Fibroblast of skin of scalp (primary cell): ENCODE results near the gene L3MBTL4.
"Not testable (repeated sequence)": the region's sequence is repeated elsewhere in the genome, so short reads cannot be mapped to it uniquely, and the experiment has no call there.

Experiments
- DNase-seq: peaks from one replicate; pipeline ENCODE4 v3.0.0-alpha.2; 2013

The L3MBTL4 gene

DNA sequence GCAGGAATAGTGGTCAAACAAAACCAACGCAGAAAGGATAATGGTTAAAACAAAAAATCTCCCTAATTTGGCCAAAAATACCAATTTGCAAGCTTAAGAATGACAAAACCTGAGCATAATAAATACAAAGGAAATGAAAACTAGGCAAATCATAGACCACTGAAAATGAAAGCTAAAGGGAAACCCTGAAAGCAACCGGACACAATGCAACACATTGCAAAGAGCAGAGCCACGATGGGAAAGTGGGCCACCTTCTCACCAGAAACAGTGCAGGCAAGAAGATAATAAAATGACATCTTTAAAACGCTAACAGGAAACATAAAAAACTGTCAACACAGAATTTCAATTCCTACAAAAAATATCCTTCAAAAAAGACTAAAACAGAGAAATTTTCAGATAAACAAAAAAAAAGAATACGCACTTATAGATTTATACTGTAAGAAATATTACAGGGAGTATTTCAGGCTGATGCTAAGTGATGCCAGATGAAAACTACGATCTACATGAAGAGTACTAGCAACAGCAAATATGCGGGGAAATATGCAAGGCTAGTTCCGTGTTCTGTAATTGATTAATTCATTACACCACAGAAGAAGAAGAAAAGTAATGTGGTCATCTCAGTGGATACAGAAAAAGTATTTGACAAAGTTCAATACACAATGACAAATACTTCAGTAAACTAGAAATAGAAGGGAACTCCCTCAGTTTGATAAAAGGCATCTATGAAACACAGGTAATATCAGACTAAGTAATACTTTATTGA is 239.5 kb downstream of the L3MBTL4 start:
- DNase-seq, result no peak

DNA sequence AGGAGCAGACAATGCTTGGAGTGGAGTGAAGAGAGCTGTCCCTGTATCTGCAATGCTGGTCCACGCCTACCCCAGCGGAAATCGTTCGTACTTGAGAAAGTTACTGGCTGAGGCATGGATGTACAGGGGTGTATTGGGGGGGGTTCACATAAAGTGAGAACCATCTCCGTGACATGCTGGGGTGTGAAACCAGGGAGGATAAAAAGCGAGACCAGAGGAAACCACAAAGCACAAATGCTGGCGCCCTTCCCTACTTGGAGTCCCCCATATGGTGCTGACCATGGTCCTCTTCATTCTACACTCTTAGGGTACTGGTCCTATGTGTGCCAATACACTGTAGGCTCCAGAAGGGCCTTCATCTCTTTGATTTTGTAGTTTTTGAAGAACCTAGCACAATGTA is 244.1 kb downstream of the L3MBTL4 start:
- DNase-seq, result no peak

DNA sequence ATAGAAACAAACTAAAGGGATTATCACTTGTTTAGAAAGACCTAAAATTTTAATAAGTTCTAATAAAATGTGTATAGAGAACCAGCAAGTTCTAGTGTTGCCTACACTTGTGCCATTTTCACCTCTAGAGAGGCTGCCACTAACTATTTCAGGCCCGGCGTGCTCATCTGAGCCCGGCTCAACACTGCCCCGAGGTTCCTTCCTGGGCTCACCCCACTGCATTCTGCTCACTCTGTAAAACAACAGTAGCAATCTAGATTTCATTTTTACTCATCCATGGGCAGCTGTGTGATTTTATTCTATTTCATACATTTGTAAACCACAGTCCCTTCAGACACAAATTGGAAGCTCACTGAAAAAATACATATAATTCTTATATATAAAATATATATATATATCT is 253.2 kb downstream of the L3MBTL4 start:
- no peak for DNase-seq

DNA sequence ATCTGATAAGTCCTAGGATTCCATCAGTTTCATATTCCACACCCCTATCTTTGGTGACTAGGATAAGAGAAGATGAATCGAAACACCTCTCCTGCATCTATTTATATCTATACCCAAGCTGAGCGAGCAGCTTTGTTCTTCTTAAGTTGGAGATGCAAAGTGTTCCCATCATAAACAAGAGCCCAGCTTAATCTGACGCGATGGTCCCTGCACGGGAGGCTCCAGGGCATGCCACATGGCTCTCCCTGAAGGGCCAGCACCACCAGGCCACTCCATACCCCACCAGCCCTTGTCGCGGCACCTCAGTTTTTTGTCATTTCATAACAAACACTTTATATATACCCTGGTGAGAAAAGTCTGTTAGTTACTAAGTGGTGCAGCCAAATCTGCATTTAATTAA is 255.3 kb downstream of the L3MBTL4 start:
- no peak for DNase-seq

DNA sequence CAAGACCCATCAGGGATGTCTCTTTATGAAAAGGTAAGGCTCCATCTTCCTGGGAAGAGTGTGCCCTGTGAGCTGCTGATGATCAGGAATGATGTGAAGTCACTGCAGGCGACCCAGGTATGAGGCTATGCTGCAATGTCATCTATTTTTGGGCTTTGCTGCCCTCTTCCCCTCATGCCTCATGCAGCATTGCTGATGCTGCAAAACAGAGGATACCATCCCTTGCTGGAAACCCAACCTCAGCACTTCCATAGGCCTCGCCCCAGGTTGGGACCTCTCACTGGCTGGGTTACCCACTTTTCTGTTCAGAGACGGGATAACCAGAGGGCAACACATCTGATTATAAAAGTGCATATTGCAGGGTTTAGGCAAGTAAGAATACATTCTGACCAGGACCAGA is 255.8 kb downstream of the L3MBTL4 start:
- no peak for DNase-seq

DNA sequence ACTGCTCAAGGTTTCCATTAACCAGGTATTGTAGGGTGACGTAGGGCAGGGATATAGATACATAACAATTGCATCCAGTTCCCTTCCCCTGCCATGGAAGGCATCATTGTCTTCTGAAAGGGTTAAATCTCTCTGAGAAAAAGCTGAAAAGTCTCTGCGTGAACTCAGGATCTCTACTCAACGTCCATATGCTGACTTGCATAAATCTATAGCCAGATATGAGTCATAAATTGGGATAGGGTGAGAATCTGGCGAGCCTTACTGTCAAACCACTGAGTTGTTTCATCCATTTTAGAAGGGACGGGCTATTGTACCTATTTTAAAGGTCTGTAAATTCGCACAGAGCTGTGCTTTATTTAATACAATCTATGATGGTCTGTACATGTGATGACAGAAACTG is 258.3 kb downstream of the L3MBTL4 start:
- no peak for DNase-seq

DNA sequence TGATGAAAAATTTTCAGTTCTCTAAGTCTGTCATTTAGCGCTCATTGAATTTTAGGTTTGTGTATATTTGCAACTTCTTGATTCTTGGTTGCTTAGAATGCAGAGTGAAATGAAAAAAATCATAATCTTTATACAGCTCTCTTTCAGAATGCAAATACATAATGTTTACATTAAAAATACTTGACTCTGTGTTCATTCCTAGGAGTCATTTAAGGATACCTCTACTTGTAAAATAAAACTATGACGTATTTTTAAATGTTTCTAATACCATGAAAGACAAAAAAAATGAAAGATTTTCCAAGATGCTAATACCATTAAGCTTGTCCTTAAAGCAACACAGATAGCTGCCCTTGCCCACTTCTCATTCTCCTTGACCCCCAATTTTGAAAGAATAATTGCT is 259.0 kb downstream of the L3MBTL4 start:
- no peak for DNase-seq

DNA sequence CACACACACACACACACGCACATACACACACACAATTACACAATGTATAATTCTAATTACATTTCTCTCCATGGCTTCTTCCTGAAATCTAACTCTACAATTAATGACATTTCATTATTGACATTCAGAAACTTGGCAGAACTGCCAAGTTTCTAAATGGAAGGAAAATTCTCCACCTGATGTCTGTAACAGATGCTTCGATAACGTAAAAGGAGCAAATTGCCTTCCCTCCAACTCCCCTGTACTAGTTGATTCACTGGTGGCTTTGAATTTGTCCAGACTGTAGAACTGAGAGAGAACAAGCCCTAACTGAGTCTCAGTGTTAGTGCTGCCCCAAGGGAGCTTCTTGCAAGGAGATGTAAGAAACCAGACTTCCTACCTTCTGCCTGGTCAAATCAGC is 264.3 kb downstream of the L3MBTL4 start:
- no peak for DNase-seq

DNA sequence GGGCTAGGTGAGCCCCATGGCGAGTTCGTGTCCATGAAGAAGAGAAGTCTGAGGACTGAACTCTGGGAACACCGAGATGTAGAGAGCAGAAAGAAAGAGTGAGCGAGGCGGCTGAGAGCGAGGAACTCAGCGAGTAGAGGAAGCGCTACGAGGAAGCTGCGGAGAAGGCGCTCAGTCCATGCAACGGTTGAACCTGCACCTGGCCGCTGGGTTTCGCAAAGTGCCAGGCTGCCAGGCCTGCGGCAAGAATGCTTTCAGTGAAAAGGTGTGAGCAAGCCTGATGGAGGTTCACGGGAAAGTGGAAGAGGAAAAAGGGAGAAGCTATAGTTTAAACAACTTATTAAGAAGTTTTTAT is 268.4 kb downstream of the L3MBTL4 start:
- no peak for DNase-seq

DNA sequence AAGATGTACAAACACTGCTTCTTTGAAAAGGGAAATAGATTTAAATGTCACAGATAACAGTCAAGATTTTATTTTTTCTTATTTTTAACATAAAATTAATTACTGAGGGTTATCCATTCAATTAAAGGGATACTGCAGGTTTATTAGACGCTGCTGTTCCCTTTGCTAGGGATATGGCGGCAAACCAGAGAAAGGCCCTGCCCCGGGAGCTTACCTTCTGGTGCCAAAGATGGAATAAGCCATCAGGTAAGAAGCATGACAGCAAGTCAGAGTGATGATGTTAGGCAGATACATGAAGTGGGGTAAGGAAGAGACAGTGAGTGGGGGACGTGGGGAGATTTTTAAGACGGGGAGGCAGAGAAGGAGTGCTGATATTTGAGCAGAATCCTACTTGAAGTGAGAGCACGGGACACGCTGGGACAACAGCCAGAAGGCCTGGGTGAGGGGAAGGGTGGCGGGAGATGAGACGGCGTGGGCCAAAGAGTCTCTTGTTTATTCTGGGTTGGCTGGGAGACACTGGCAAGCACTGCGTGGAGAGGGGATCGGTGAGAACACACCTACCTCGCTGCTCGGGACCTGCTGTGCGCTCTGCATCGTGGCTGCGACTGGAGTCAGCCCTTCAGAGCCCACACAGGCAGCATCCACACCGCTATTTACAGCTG is 268.9 kb downstream of the L3MBTL4 start:
- DNase-seq, result no peak

DNA sequence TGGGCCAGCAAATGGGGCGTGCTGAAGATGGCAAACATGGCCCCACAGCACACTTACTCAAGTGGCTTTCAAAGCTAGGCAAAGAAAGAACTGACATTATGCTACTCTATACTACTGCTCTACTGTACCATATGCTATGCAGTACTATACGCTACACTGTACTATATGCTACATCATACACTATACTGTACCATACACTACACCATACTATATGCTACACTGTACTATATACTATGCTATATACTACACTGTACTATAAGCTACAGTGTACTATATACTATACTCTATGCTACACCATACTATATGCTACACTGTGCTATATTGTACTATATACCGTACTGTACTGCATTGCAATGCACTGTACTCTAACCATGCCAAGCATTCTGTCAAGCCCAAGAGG is 275.7 kb downstream of the L3MBTL4 start:
- no peak for DNase-seq

DNA sequence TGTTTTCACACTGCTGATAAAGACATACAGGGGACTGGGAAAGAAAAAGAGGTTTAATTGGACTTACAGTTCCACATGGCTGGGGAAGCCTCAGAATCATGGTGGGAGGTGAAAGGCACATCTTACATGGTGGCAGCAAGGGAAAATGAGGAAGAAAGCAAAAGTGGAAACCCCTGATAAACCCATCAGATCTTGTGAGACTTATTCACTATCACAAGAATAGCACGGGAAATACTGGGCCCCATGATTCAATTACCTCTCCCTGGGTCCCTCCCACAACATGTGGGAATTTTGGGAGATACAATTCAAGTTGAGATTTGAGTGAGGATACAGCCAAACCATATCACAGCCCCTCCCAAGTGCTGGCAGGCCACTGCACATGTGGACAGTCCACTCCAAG is 278.8 kb downstream of the L3MBTL4 start:
- not testable (repeated sequence) for DNase-seq

DNA sequence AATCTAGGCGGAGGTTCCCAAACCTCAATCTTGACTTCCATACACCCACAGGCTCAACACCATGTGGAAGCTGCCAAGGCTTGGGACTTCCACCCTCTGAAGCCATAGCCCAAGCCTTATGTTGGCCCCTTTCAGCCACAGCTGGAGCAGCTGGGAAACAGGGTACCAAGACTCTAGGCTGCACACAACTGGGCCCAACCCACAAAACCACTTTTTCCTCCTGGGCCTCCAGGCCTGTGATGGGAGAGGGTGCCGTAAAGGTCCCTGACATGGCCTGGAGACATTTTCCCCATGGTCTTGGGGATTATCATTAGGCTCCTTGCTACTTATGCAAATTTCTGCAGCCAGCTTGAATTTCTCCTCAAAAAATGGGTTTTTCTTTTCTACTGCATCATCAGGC is 279.7 kb downstream of the L3MBTL4 start:
- DNase-seq, result not testable (repeated sequence)

DNA sequence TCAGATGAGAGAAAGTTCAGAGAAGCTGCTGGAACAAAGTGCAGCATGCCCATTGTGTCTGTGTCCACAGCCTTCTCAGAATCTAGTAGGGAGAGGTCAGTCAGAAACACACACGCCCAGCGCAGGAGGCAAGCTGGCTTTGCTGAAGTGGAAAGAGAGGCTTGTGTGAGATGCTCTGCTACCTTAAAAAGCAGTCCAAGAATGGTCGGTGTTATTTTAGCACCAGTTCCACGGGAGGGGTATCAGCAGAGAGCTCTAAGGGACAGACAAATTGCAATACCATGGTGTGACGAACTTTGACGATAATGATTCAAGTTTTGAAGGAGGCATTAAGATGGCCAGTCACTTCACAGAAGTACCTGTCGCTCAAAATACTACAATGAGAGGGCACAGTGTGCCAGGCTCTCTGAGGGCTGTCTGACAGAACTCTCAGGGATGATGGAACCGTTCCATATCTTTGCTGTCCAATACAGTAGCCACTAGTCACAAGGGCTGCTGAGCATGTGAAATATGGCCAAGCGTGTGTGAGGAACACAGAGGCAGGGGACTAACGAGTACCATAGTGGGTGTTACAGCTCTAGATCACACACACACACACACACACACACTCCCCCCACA is 281.9 kb downstream of the L3MBTL4 start:
- no peak for DNase-seq

DNA sequence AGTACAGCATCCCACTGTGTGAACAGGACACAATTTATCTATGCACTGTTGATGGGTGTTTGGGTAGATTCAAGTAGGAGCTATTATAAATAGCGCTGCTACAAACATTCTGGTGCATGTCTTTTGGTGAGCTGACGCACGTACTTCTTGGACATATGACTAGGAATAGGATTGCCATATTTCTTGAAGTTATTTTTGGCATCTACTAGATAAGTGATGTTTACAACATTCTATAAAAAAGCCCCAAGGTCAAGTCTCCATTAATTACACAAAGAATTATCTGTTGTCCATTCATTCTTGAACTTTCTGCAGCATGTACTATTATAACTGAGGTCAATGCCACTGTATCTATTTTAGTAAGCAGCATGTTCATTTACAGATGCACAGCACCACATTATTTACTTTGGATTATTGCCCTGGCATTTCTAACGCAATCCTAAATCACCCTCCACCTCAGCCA is 293.9 kb downstream of the L3MBTL4 start:
- DNase-seq, result no peak

DNA sequence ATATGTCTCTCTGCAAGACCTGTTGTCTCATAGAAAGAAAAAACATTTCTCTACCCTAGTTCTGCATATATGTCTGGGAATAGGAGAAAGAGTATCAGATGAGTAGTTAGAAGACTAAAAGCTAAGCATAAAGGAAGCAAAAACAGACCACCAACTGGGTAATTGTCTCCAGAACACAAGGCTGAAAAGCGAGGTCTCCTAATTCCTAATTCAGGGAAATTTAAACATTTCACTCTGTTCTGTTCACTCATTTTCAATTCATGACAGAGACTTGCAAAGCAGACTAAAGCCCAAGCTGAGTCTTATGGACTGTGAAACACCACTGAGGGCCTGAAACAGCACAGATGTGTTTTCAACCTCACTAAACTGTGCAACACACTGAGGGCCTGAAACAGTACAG is 294.9 kb downstream of the L3MBTL4 start:
- DNase-seq, result no peak

DNA sequence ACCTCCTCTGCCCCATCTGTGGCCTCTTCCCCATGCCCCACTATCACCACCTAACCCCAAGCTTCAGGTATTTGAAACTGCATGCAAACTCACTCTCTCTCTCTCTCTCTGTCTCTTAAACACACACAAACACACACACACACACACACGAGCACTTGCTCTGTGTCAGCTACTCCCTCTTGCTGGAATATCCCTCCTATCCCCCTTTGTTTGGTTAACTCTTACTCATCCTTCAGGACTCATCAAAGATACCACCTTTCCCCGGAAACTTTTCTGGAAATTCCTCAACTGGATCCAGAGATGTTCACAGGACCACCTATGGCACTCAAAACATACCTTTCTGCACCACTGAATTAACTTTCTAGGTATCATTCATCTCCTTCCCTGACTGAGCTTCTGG is 296.6 kb downstream of the L3MBTL4 start:
- no peak for DNase-seq

DNA sequence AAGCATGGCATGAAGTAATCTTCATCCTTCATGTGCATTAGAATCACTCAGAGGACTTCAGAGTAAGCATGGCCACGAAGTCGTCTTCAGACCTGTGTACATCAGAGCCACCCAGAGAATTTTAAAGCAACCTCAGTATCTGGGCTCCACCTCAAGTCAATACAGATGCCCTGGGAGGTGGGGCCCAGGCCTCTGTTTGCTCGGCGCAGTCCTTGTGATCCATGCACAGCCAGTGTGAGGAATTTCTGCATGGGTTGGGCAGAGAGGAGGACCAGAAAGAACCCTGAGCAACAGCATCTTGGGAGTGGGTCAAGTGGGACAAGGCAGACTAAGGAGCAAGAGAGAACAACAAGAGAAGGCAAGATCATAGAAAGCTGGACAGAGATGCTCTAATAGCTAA is 299.0 kb downstream of the L3MBTL4 start:
- no peak for DNase-seq

DNA sequence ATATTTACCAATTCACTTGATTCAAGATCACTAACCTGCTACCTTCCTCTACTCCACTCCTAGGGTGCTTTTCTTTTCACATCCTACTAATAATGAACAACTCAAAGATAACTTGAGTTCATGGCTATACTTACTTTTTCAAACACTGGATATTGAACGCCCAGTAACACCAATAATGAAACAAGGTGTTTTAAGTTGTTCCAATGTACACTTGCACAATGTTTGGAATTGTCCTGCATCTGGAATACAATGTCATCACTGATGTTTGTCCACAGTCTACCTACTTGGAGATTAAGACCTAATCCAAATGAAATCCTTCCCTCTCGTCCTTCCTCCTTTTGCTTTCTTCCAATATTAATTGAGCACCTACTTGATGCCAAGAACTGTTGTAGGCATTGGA is 301.1 kb downstream of the L3MBTL4 start:
- DNase-seq, result no peak

DNA sequence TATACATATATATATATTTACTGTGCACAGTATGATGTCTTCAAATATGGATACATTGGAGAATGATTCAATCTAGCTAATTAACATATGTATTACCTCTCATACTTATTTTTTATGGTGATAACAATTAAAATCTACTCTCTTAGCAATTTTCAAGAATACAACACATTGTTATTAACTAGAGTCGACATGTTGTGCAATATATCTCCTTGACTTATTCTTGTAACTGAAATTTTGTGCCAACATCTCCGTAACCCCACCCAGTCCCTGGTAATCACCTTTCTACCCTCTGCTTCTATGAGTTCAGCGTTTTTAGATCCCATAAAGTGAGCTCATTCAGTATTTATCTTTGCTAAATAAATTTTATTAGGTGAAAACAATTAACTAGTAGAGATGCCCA is 303.0 kb downstream of the L3MBTL4 start:
- no peak for DNase-seq

DNA sequence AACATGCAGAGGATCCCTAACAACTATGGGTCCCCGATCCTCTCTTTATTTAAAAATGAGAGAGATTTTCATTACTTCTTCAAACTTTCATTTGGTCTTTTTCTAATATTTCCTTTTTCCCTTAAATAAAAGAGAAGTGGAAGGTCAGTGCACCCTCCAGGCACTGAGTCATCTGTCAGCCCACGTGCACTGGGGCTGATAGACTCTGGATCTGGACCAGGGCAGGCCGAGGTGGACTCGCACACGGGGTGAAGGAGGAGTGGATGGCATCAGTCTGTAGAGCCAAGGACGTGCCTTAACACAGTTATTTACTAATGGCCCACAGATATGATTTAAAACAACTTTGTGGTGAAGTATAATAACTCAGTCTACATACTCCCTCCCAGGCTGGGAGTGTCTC is 305.0 kb downstream of the L3MBTL4 start:
- DNase-seq, result no peak

DNA sequence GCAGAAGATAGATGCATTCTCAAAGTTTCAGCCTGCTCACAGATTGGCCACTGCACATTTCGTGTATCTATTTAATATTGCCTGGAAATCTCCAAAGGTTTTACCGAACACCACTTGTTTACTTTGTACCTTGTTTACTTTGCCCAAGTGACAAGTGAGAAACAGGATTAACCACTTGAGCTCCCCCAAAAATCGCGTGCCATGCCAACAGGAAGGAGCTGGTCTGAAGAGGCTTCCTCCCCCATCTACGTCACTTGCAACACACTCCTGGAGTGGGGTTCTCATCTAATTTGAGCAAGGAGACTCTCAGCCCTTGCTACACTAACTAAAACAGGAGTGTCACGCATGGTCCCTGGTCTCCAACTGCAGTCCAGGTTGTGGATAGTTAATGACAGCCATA is 306.9 kb downstream of the L3MBTL4 start:
- DNase-seq, result no peak

DNA sequence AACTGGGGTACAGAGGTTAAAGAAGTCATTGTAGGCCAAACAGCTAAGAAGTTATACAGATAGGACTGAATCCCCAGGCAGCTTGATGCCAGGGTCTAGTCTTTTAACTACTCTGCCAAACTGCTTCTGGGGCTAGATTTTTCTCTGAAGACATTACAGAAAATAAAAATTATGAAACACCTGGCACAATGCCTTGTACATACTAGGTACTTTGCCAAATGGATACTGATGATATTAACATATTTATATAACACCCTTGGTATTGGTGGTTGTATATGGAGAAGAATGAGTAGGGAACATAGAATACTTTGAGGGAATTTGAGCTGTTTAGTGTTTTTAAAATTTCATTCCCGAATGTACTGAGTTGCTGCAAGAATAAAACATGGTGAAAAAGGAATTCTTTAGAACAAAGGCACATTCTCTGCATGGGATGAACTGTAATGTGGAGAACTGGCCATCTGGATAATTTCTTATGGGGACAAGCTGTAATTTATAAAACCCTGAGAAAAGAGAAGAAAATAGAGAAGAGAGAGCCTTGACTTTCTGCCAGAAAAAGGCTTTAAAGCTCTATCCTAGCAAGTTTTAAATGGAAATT is 308.5 kb downstream of the L3MBTL4 start:
- no peak for DNase-seq

DNA sequence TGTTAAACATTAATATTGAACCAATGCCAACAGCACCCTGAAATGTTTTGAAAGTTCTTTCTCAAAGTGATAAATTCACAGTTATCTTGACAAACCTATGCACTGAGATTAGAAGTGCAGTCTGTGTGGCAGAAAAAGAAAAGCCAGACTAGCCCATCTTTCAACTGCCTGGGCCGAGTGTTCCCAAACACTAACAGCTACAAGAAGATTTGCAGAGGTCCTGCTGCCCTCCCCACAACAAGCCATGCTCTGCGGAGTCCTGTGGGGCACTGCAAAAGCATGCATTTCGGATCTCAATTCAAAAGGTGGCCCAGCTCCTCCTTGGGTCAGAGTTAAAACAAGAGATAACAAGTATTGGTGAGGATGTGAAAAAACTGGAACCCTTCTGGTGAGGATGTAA is 311.0 kb downstream of the L3MBTL4 start:
- DNase-seq, result no peak
